SK-N-SH (cell line): ENCODE measurements around the gene PIP5K1B. TPM values are rescaled to one million over a fixed set of nuclear protein-coding genes. Genes with fewer than 3 reads are reported as not detected.

Experiments
- CTCF ChIA-PET: fragments of 300-600, 350-600 bp; formaldehyde crosslinking; extraction: SDS; loops from one replicate; lab custom pipeline; 2021; lab: Yijun Ruan, JAX
- POLR2A ChIA-PET: fragments of 350-600 bp; sonication (Branson Sonifier 250); formaldehyde crosslinking; extraction: SDS; loops from one replicate; lab custom pipeline; 2020; ENCODE audit warnings: antibody characterized with exemption, inconsistent platforms; lab: Yijun Ruan, JAX
- DNase-seq: peaks from one replicate; pipeline ENCODE4 v3.0.0; 2012
- H2AFZ ChIP-seq: fragments of 200-600 bp; sonication (generic); 2 replicates; pipeline ENCODE4 v1.8.1; 2016; ENCODE audit warnings: antibody characterized with exemption, mild to moderate bottlenecking, low read depth
- H3F3A ChIP-seq: fragments of 200-600 bp; sonication (generic); replicated peaks from 2 replicates; pipeline ENCODE3; 2016; ENCODE audit warnings: antibody characterized with exemption, mild to moderate bottlenecking; ENCODE audit not compliant: insufficient read depth
- H3K27ac ChIP-seq, 2 experiments: fragments of 200-500 bp in 1 of 2; fragments of 200-600 bp in 1 of 2; sonication (Bioruptor generic) in 1 of 2; sonication (generic), shearing (Covaris generic) in 1 of 2; 2 replicates each; pipeline versions ENCODE4 v1.5.1 to v1.6.1; 2014 to 2016; ENCODE audit warnings: low read depth in 2 of 2, inconsistent platforms in 1 of 2, low read length in 1 of 2, mild to moderate bottlenecking in 1 of 2, mixed read lengths in 1 of 2
- H3K27me3 ChIP-seq: fragments of 200-600 bp; sonication (generic), shearing (Covaris generic); 2 replicates; pipeline ENCODE4 v1.6.1; 2016; ENCODE audit warnings: mixed run types; ENCODE audit not compliant: insufficient read depth
- H3K36me3 ChIP-seq, 2 experiments: fragments of 200-500 bp in 1 of 2; fragments of 200-600 bp in 1 of 2; sonication (Bioruptor generic) in 1 of 2; sonication (generic) in 1 of 2; replicated peaks in 1 of 2; 2 replicates each; pipeline versions ENCODE3 to v1.5.1; 2014 to 2016; ENCODE audit warnings: low read length in 1 of 2, mild to moderate bottlenecking in 1 of 2; ENCODE audit not compliant: insufficient read depth in 2 of 2, control insufficient read depth in 1 of 2
- H3K4me1 ChIP-seq, 2 experiments: fragments of 200-500 bp in 1 of 2; fragments of 200-600 bp in 1 of 2; sonication (Bioruptor generic) in 1 of 2; sonication (generic), shearing (Covaris generic) in 1 of 2; 2 replicates each; pipeline versions ENCODE4 v1.5.1 to v1.6.1; 2014 to 2016; ENCODE audit warnings: low read depth in 1 of 2, low read length in 1 of 2, mixed run types in 1 of 2; ENCODE audit not compliant: insufficient read depth in 2 of 2, control insufficient read depth in 1 of 2
- H3K4me2 ChIP-seq: fragments of 200-600 bp; sonication (generic), shearing (Covaris generic); 2 replicates; pipeline ENCODE4 v1.6.1; 2017; ENCODE audit warnings: mixed run types
- H3K4me3 ChIP-seq, 2 experiments: fragments of 200-500 bp in 1 of 2; fragments of 200-600 bp in 1 of 2; sonication (Bioruptor generic) in 1 of 2; sonication (generic), shearing (Covaris generic) in 1 of 2; 2 replicates each; pipeline versions ENCODE4 v1.5.1 to v1.8.1; 2014 to 2016; ENCODE audit warnings: low read depth in 2 of 2, inconsistent platforms in 1 of 2, low read length in 1 of 2, mild to moderate bottlenecking in 1 of 2, mixed read lengths in 1 of 2, moderate library complexity in 1 of 2
- H3K79me2 ChIP-seq: fragments of 200-600 bp; sonication (generic); 2 replicates; pipeline ENCODE4 v1.8.1; 2017; ENCODE audit warnings: mild to moderate bottlenecking; ENCODE audit not compliant: insufficient read depth
- H3K9ac ChIP-seq: fragments of 200-600 bp; sonication (generic); 2 replicates; pipeline ENCODE4 v1.6.1; 2017; ENCODE audit warnings: mixed run types
- H3K9me2 ChIP-seq: fragments of 200-600 bp; sonication (generic); 2 replicates; pipeline ENCODE4 v1.6.1; 2017; ENCODE audit warnings: mixed run types
- H3K9me3 ChIP-seq: fragments of 200-600 bp; sonication (generic); 2 replicates; pipeline ENCODE4 v1.6.1; 2017; ENCODE audit warnings: mixed run types, mild to moderate bottlenecking, moderate library complexity
- H4K20me1 ChIP-seq: fragments of 200-600 bp; sonication (generic); 2 replicates; pipeline ENCODE4 v1.6.1; 2017; ENCODE audit warnings: mild to moderate bottlenecking, mixed run types; ENCODE audit not compliant: insufficient read depth
- CHD2 ChIP-seq: fragments of 150-350 bp; IDR thresholded peaks from 2 replicates; pipeline ENCODE4 v1.6.1; 2018; ENCODE audit warnings: low read length; ENCODE audit not compliant: partially characterized antibody
- FOXJ3 ChIP-seq: sonication (generic); formaldehyde crosslinking; IDR thresholded peaks from 2 replicates; pipeline ENCODE4 v1.5.1; 2020; ENCODE audit warnings: mild to moderate bottlenecking, missing genetic modification reagents
- NRF1 ChIP-seq: IDR thresholded peaks from 2 replicates; pipeline ENCODE4 v1.6.1; 2012; ENCODE audit warnings: low read depth, mild to moderate bottlenecking, low read length
- PBX3 ChIP-seq: IDR thresholded peaks from 2 replicates; pipeline ENCODE4; 2012
- POLR2AphosphoS5 ChIP-seq: IDR thresholded peaks from 2 replicates; pipeline ENCODE4 v1.6.1; 2012; ENCODE audit warnings: low read depth, low read length
- RAD21 ChIP-seq: IDR thresholded peaks from 2 replicates; pipeline ENCODE4 v1.6.1; 2012; ENCODE audit warnings: mild to moderate bottlenecking, low read length
- REST ChIP-seq: IDR thresholded peaks from 2 replicates; pipeline ENCODE4 v1.6.1; 2012; ENCODE audit warnings: mild to moderate bottlenecking, low read depth, low read length, moderate library complexity
- RXRA ChIP-seq: IDR thresholded peaks from 2 replicates; pipeline ENCODE4 v1.4.0; 2012; ENCODE audit warnings: low read depth, mild to moderate bottlenecking, borderline replicate concordance
- SMC3 ChIP-seq: IDR thresholded peaks from 2 replicates; pipeline ENCODE4 v1.6.1; 2012; ENCODE audit warnings: low read depth, low read length, improper control_type of control experiment
- TCF12 ChIP-seq: IDR thresholded peaks from 2 replicates; pipeline ENCODE4 v1.4.0; 2012
- YY1 ChIP-seq: IDR thresholded peaks from 2 replicates; pipeline ENCODE4 v1.4.0; 2012; ENCODE audit warnings: low read depth, mild to moderate bottlenecking
- WGBS: methylation state at CpG from one replicate; pipeline ENCODE4 v1.1.6; 2017; ENCODE audit warnings: low lambda C conversion rate; 5-methylcytosine and 5-hydroxymethylcytosine counted together
- polyA plus RNA-seq, 3 experiments: library from polyadenylated mRNA; depleted of rRNA; stranded (reverse); fragments of >200 nt; gene quantifications; 2 replicates each; pipeline ENCODE4 v1.2.3, GENCODE V29; 2012
- TF ChIP-seq, protein P1 (sequence below): IDR thresholded peaks from 2 replicates; pipeline ENCODE4 v1.4.0; 2012; ENCODE audit warnings: low read depth, borderline replicate concordance
- TF ChIP-seq, protein P2 (sequence below): IDR thresholded peaks from 2 replicates; pipeline ENCODE4 v1.4.0; 2012; ENCODE audit warnings: low read depth

The PIP5K1B gene
- polyA plus RNA-seq, 1 of the 3 experiments (the other 2 are of a cell fraction) = not detected

DNA sequence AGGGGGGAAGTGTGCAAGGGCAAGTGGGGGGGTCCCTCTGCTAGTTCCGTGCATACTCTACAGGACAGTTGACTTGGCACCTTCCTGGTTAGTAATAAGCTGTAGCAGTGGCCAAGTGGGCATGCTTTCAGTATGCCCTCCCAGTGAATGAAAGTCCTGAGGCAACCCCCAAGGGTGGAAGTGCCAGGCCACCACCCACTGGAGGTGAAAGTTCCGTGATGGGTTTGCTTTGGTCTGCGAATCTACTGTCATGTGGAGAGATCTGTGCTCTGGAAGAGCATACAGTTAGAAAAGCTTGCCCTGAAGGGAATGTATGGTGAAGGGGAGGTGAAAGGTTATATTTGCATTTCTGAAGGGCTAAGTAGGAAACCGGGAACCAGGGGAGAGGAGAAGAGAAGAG is 340.8 kb downstream of the PIP5K1B start (continued):
- TF ChIP-seq, protein P1, sequence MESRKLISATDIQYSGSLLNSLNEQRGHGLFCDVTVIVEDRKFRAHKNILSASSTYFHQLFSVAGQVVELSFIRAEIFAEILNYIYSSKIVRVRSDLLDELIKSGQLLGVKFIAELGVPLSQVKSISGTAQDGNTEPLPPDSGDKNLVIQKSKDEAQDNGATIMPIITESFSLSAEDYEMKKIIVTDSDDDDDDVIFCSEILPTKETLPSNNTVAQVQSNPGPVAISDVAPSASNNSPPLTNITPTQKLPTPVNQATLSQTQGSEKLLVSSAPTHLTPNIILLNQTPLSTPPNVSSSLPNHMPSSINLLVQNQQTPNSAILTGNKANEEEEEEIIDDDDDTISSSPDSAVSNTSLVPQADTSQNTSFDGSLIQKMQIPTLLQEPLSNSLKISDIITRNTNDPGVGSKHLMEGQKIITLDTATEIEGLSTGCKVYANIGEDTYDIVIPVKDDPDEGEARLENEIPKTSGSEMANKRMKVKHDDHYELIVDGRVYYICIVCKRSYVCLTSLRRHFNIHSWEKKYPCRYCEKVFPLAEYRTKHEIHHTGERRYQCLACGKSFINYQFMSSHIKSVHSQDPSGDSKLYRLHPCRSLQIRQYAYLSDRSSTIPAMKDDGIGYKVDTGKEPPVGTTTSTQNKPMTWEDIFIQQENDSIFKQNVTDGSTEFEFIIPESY = no peak
- TF ChIP-seq, protein P2, sequence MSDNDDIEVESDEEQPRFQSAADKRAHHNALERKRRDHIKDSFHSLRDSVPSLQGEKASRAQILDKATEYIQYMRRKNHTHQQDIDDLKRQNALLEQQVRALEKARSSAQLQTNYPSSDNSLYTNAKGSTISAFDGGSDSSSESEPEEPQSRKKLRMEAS = no peak
- TF ChIP-seq REST (no peak), FOXJ3 (CRISPR knock-in tag) (no peak), SMC3 (no peak), YY1 (no peak), CHD2 (no peak), NRF1 (no peak), PBX3 (no peak), RAD21 (no peak), POLR2AphosphoS5 (no peak), TCF12 (no peak)

DNA sequence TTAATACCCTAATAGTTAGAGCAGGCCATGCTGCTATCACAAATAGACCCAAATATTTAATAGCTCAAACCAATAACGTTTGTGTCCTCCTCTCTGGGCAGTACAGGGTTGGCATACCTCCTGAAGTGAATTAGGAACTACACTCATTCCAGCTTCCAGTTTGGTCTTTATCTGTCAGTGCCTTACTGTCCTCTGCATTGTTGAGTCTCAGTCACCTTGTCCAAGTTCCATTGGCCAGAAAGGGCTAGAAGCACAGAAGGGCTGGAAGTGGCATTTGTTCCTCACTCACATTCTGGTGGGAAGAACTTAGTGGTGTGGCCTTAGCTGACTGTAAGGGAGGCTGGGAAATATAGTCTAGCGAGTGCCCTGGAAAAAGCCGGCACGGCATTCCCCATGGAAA is 341.7 kb downstream of the PIP5K1B start:
- ChIA-PET POLR2A (no interaction called here), CTCF (interaction anchor here (1.1 to 3.3 kb wide), 5 partner anchors 10 to 177 kb away, joined by 3 to 16 read pairs (median 9); partner anchors contain the start of gene FXN)
- H3K4me1 ChIP-seq = peaks cover 7 to 9% of the 10 kb centered on the region in 2 experiments; a peak in 2 of 4 replicates
- no peaks in the 10 kb centered on the region for H3K27me3 ChIP-seq
- H3K4me2 ChIP-seq = no peak overlapping the region
- no peak for DNase-seq
- H3K36me3 ChIP-seq = peaks cover 3 to 7% of the 10 kb centered on the region in 2 experiments
- H3K4me3 ChIP-seq = no peak overlapping the region
- H3K27ac ChIP-seq = no peak overlapping the region
- TF ChIP-seq NRF1 = no peak
- no peak for TF ChIP-seq RXRA
- H3K79me2 ChIP-seq = no peaks in the 10 kb centered on the region
- no peaks in the 10 kb centered on the region for H3K9me2 ChIP-seq
- no peak overlapping the region for H3K9ac ChIP-seq
- WGBS = 95% methylated on average over 4 of the region's 4 CpGs
- H3K9me3 ChIP-seq = no peaks in the 10 kb centered on the region
- no peaks in the 10 kb centered on the region for H3F3A ChIP-seq
- H4K20me1 ChIP-seq = no peaks in the 10 kb centered on the region
- no peak overlapping the region for H2AFZ ChIP-seq
